Psoas muscle (tissue), 8 donors: ENCODE measurements around the gene FMNL3. TPM values are rescaled to one million over a fixed set of nuclear protein-coding genes. Genes with fewer than 3 reads are reported as not detected.

Experiments used
- ATAC-seq, 4 donors: fragments of 200-7000 bp; cut with Tn5 transposase; one replicate each; pipeline ENCODE4 v1.9.1; 2020; ENCODE audit warnings: moderate library complexity in 3 of 4, mild to moderate bottlenecking in 2 of 4
- DNase-seq, 2 donors: peaks; one replicate each; pipeline ENCODE4 v3.0.0-alpha.2; 2020
- H3K27ac ChIP-seq: fragments of 200-600 bp; one replicate; pipeline ENCODE4 v1.8.0; 2022
- H3K27me3 ChIP-seq, 3 donors: fragments of 200-600 bp in 1 of 3; one replicate each; pipeline versions ENCODE4 v1.6.1 to v1.8.0; 2013 to 2022; ENCODE audit warnings: low read length in 2 of 3, mild to moderate bottlenecking in 2 of 3, moderate library complexity in 1 of 3; ENCODE audit not compliant: insufficient read depth in 3 of 3
- H3K36me3 ChIP-seq, 2 donors: fragments of 200-600 bp in 1 of 2; one replicate each; pipeline versions ENCODE4 v1.6.1 to v1.8.0; 2013 to 2022; ENCODE audit warnings: low read depth in 1 of 2, mild to moderate bottlenecking in 1 of 2, moderate library complexity in 1 of 2; ENCODE audit not compliant: insufficient read depth in 1 of 2
- H3K4me1 ChIP-seq: fragments of 200-600 bp; one replicate; pipeline ENCODE4 v1.8.0; 2022
- H3K4me3 ChIP-seq: fragments of 200-600 bp; one replicate; pipeline ENCODE4 v1.8.0; 2022; ENCODE audit warnings: mild to moderate bottlenecking
- H3K9me3 ChIP-seq: fragments of 200-600 bp; one replicate; pipeline ENCODE4 v1.8.0; 2022
- WGBS, 3 donors: extraction: QIAGEN DNeasy Blood & Tissue Kit; methylation state at CpG; one replicate each; pipeline versions ENCODE4 v1.1.6 to v1.1.7; 2013; 5-methylcytosine and 5-hydroxymethylcytosine counted together
- intact Hi-C, 2 donors: fragments of 100-400 bp; cut with DNase I; formaldehyde crosslinking; loops; one replicate each; pipeline versions ENCODE4 v1.11.0 to v1.14.2; 2022
- polyA plus RNA-seq, 3 donors: library from polyadenylated mRNA; stranded (reverse); fragments of 200-250 nt; gene quantifications; one replicate each; pipeline ENCODE4 v1.2.3, GENCODE V29; 2013
- total RNA-seq, 4 donors: library from RNA; stranded (reverse); fragmentation: NEBNext Ultra II Directional in 2 of 4; extraction: Animal tissue kit (Norgen Biotek cat#: 25700) in 2 of 4; gene quantifications; one replicate each; pipeline versions ENCODE4 v1.2.1 to v1.2.4, GENCODE V29; 2021 to 2023
- TF ChIP-seq, protein P1 (sequence below): fragments of 200-600 bp; IDR thresholded peaks from one replicate; pipeline ENCODE4 v1.8.0; 2022; ENCODE audit warnings: antibody characterized with exemption
- donor health status: healthy with polysubstance abuse.
- donor health status: DM: no; HTN: no; CAD: no; lungs with moderate emphysema.
- donor health status: Bipolar disorder and iron deficiency.
- donor health status: healthy.
- donor health status: DM: yes; HTN: yes; CAD: no.
- donor health status: DM: no; HTN: no; CAD: no.
- donor health status: DM: no; HTN: no; CAD: no.
- donor health status: DM: yes; HTN: yes; CAD: no.

FMNL3 gene
- total and polyA plus RNA-seq, 7 donors, result 1.5 to 11.3 (median 5.5) TPM

DNA sequence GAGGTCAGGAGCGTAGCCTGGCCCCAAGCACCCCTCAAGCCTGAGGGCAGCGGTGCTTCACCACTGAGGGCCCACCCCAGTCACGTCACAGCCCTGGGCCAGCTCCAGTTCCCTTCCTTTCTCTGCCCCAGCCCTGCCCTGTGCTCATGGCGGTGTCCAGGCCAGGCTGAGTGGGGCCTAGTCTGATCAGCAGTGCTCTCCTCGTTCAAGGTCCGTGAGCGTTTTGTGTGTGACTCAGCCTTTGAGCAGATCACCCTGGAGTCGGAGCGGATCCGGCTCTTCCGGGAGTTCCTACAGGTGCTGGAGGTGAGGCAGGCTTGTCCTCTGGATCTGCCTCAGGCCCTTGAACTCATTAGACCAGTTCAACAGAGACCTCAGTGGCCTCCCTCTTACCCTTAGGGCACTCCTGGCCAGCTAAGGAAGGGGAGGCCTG lies 64.8 kb downstream of the FMNL3 start:
- peaks cover 0 to 93% of the 10 kb centered on the region in 2 donors for H3K36me3 ChIP-seq
- no peaks in the 10 kb centered on the region for H3K27me3 ChIP-seq
- WGBS, 3 donors, result 81 to 89% (median 88%) methylated on average over 9 to 11 of the region's 11 CpGs
- H3K9me3 ChIP-seq, result no peaks in the 10 kb centered on the region
- DNase-seq, result no peak
- intact Hi-C loops, result no loop called here
- H3K27ac ChIP-seq, result no peak overlapping the region
- H3K4me1 ChIP-seq, result peaks cover 8% of the 10 kb centered on the region
- H3K4me3 ChIP-seq, result no peak overlapping the region
- TF ChIP-seq, protein P1, sequence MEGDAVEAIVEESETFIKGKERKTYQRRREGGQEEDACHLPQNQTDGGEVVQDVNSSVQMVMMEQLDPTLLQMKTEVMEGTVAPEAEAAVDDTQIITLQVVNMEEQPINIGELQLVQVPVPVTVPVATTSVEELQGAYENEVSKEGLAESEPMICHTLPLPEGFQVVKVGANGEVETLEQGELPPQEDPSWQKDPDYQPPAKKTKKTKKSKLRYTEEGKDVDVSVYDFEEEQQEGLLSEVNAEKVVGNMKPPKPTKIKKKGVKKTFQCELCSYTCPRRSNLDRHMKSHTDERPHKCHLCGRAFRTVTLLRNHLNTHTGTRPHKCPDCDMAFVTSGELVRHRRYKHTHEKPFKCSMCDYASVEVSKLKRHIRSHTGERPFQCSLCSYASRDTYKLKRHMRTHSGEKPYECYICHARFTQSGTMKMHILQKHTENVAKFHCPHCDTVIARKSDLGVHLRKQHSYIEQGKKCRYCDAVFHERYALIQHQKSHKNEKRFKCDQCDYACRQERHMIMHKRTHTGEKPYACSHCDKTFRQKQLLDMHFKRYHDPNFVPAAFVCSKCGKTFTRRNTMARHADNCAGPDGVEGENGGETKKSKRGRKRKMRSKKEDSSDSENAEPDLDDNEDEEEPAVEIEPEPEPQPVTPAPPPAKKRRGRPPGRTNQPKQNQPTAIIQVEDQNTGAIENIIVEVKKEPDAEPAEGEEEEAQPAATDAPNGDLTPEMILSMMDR, result no peak
- ATAC-seq, result no peak

DNA sequence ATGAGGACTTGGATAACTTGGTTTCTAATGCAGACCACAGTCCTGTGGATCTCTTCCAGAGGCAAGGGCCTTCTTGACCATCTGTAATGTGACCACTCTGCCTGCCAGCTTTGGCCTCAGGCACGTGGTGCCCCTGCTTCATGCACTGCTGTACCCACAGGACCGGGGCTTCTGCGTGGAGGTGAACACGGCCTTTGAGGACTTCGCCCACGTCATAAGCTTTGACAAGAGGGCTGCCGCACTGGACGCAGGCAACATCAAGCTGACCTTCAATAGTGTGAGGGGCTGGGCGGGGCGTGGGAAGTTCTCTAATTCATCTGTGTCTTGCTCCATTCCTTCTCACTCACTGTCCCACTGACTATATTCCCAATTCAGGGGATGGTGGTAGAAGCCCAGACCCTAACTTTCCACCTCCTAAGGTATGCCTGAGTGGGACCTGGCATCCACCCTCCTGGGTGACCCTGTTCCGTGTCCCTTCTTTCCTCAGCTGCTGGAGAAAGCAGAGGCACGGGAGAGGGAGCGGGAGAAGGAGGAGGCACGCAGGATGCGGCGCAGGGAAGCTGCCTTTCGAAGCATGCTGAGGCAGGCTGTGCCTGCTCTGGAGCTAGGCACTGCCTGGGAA lies 65.3 kb downstream of the FMNL3 start:
- Histone ChIP-seq H3K36me3 (peaks cover 0 to 96% of the 10 kb centered on the region in 2 donors), H3K4me1 (peaks cover 14% of the 10 kb centered on the region), H3K9me3 (no peaks in the 10 kb centered on the region), H3K4me3 (no peak overlapping the region), H3K27ac (no peak overlapping the region), H3K27me3 (no peaks in the 10 kb centered on the region)
- DNase-seq (no peak), ATAC-seq (no peak)
- intact Hi-C loops, result no loop called here
- TF ChIP-seq, protein P1, result no peak
- WGBS, 3 donors, result 84 to 89% (median 85%) methylated on average over 17 of the region's 17 CpGs

- WGBS, 3 donors, result 26 to 32% (median 29%) methylated on average over 9 of the region's 9 CpGs
- Histone ChIP-seq H3K9me3 (no peaks in the 10 kb centered on the region), H3K36me3 (peaks cover 0 to 96% of the 10 kb centered on the region in 2 donors), H3K4me3 (no peak overlapping the region), H3K27ac (no peak overlapping the region), H3K4me1 (peaks cover 18% of the 10 kb centered on the region), H3K27me3 (no peaks in the 10 kb centered on the region)
- ATAC-seq, result peak; percentile 67 to 85 (median 82)
- intact Hi-C loops, result no loop called here
- no peak for DNase-seq
- TF ChIP-seq, protein P1, result peak; percentile 57
Observed at GRCh38 chr12:49636979-49637755, 70.0 kb downstream of the FMNL3 start.

GRCh38 chr12:49636574-49636973 lies 70.6 kb downstream of the FMNL3 start:
- intact Hi-C loops, result no loop called here
- Histone ChIP-seq H3K36me3 (peaks cover 0 to 96% of the 10 kb centered on the region in 2 donors), H3K4me1 (peaks cover 18% of the 10 kb centered on the region), H3K27me3 (no peaks in the 10 kb centered on the region), H3K4me3 (no peak overlapping the region), H3K9me3 (no peaks in the 10 kb centered on the region), H3K27ac (no peak overlapping the region)
- DNase-seq (no peak), ATAC-seq (no peak)
- WGBS, 3 donors, result 49 to 72% (median 69%) methylated on average over 13 of the region's 13 CpGs
- TF ChIP-seq, protein P1, result no peak
